ENCODE data around the gene NES.

Gene NES

DNA sequence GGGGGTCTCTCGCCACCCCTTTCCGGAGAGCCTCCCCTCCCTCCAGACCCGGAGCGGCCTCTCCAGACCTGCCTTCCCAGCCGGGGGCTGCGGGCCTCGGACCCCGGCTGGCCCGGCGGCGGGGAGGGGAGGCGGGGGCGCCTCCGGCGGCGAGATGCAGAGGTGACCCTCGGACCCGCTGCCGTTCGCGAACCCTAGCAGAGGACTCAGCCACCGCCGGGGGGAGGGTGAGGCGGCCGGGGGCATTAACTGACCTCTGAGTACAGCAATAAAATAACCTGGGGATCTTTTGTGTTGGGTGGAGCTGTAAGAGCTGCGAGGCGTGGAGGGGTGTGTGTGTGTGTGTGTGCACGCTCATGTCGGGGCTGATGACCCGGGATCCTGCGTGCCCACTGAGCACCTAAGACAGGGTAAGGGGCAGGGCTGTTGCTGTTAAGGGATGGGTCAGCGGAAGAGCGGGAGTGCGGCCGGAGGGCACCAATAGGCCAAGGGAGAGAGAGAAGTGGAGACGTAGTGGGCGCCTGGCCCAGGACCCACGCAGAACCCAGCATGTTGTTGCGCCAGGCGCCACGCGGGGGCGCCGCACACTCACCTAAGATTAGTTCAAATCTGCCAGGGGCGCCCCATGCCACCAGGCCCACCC is 51.6 kb downstream of the NES start:
- in situ Hi-C loops (cut with MboI; ENCODE audit: low sequenced_read_pairs), result no loop called here

- in situ Hi-C loops (cut with MboI; ENCODE audit: low sequenced_read_pairs), result no loop called here
Measured at GRCh38 chr1:156624814-156625435, 52.3 kb downstream of the NES start.

- in situ Hi-C loops (cut with MboI; ENCODE audit: low sequenced_read_pairs), result no loop called here
Measured at GRCh38 chr1:156623946-156624813, 53.0 kb downstream of the NES start.

- in situ Hi-C loops (cut with MboI; ENCODE audit: low sequenced_read_pairs), result no loop called here
Measured at GRCh38 chr1:156622581-156623297, 54.5 kb downstream of the NES start.

DNA sequence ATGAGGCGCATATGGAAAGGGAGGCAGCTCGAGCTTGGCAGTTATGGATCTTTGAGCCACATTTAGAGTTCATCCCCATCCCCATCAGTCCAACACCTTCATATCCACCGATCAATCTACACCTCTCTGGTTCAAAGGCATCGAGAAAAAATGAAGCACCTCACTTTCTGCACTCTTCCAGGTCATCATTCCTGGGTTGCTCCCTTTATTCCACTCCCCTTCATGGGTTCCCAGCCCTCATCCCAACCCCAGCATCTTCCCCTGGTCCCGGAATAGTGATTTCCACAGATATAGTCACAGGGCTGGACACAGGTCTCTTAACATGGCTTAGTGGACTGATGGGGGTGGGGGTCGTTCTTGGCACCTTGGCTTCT is 57.6 kb downstream of the NES start:
- in situ Hi-C loops (cut with MboI; ENCODE audit: low sequenced_read_pairs), result no loop called here

- in situ Hi-C loops (cut with MboI; ENCODE audit: low sequenced_read_pairs), result no loop called here
Measured at GRCh38 chr1:156618853-156619581, 58.2 kb downstream of the NES start, which contains the start of gene HAPLN2. TSS of gene HAPLN2 (plus strand) at chr1:156619415. CDS start at chr1:156623491, 4,076 bp downstream.
